Measurements from ENCODE around the gene VEGFA.

DNA sequence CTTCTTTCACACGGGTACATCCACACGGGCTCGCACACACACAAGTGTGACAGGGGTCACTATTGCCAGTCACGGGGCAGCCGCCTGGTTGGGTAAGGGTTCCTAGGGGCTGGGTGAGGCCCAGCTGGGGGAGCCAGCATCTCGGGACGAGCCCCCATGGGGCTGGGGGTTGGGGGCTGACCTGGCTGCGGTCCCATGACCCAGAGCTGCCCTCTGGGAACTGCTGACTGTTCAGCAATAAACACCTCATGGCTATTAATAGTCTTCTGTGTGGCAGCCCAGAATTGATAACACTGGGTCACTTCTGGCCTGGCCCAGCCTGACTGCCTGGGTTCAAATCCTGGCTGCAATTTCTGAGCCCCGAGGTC lies 23.8 kb downstream of the VEGFA start:
- TF ChIP-seq, protein P1, sequence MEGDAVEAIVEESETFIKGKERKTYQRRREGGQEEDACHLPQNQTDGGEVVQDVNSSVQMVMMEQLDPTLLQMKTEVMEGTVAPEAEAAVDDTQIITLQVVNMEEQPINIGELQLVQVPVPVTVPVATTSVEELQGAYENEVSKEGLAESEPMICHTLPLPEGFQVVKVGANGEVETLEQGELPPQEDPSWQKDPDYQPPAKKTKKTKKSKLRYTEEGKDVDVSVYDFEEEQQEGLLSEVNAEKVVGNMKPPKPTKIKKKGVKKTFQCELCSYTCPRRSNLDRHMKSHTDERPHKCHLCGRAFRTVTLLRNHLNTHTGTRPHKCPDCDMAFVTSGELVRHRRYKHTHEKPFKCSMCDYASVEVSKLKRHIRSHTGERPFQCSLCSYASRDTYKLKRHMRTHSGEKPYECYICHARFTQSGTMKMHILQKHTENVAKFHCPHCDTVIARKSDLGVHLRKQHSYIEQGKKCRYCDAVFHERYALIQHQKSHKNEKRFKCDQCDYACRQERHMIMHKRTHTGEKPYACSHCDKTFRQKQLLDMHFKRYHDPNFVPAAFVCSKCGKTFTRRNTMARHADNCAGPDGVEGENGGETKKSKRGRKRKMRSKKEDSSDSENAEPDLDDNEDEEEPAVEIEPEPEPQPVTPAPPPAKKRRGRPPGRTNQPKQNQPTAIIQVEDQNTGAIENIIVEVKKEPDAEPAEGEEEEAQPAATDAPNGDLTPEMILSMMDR (conservative IDR thresholded peaks at IDR 0.05), result no peak
- TF ChIP-seq EZH2 (IDR thresholded peaks at IDR 0.05; ENCODE audit: low read depth), result no peak

All from PC-9 (cell line).